Measurements from ENCODE around the gene CORO2A. TPM values are rescaled to one million over a fixed set of nuclear protein-coding genes. Genes with fewer than 3 reads are reported as not detected.
"Not testable (repeated sequence)": the region's sequence is repeated elsewhere in the genome, so short reads cannot be mapped to it uniquely, and the experiment has no call there.

The CORO2A gene
- total RNA-seq, 1 donor from 2014 or later, result 1.4 TPM

DNA sequence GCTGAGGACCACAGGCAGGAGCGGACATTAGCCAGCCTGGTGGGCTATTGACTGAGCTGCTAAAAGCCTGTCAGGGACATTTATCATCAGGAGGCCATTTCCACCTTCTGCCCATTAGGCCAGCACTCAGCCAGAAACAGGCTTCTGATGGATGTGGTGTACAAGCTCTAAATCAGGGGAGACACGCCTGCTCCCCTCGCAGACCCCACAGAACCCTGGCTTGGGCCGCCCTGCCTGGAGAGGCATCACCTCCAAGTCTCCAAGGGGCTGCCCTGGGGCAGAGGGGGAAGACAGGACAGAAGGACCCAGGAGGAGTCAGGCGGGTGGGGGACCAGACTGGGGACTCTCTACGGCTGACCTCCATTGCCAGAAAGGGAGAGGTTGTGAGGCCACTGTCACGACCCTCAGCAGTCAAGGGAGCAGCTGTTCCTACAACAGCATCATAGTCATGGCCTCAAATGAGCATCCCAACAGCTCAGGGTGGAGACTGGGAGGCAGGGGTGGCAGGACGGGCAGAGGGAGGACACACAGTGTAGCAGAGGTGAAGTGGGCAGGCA lies 49.4 kb downstream of the CORO2A start:
- no peaks in the 10 kb centered on the region for H3K36me3 Mint-ChIP-seq (ENCODE audit: low read depth)
- H3K4me1 Mint-ChIP-seq, result no peaks in the 10 kb centered on the region
- no peaks in the 10 kb centered on the region for H3K9me3 Mint-ChIP-seq
- H3K4me3 Mint-ChIP-seq, result no peak overlapping the region
- intact Hi-C loops (cut with micrococcal nuclease), result no loop called here
- no peak overlapping the region for H3K27ac Mint-ChIP-seq
- no peaks in the 10 kb centered on the region for H3K27me3 Mint-ChIP-seq
- no peak for DNase-seq

DNA sequence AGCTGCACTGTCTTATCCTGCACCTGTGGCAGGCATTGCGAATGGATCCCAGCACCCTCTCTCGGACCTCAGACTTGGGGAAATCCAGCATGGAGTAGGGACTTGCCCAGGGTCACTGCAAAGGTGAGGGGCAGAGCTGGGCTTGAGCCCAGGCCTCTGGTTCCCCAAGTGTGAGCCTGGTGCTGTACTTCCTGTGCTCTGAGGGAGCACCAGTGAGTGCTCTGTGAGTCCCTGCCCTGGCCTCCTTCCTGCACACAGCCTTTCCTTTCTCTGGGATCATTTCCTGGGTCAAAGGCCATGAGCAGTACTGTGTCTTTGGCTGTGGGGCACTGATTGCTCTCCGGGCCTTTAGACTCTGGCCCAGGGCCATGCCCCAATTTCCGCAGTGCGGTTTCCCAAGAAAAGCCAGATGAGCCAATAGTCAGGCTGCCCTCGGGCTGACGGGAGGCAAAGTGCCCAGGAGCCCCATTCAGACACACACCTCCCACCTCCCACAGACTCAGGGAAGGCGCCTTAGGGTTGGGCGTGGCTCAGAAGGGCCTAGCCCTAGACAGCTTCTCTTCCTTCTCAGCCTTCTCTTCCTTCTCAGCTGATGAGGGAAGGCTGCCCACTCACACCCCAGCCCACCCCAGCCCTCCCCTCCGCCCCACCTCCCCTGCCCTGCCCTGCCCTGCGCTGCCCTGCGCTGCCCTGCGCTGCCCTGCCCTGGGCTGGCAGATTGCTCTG lies 50.1 kb downstream of the CORO2A start:
- no peaks in the 10 kb centered on the region for H3K9me3 Mint-ChIP-seq
- no peaks in the 10 kb centered on the region for H3K4me1 Mint-ChIP-seq
- no peaks in the 10 kb centered on the region for H3K27me3 Mint-ChIP-seq
- no peak overlapping the region for H3K4me3 Mint-ChIP-seq
- no peaks in the 10 kb centered on the region for H3K36me3 Mint-ChIP-seq (ENCODE audit: low read depth)
- no peak overlapping the region for H3K27ac Mint-ChIP-seq
- intact Hi-C loops (cut with micrococcal nuclease), result no loop called here
- no peak for DNase-seq

DNA sequence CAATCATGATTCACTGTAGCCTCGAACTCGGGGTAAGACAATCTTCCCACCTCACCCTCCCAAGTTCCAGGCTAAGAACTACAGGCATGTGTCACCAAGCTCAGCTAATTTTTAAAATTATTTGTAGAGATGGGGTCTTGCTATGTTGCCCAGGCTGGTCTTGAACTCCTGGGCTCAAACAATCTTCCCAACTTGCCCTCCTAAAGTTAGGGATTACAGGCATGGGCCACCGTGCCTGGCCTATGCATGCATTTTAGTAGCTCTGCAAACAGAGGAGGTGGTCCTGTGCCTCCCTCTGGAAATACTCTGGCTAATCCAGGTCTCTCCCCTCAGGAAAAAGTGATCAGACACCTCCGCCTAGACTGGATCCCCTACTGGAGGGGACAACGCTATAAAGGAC lies 51.9 kb downstream of the CORO2A start:
- no peak for DNase-seq
- Mint-ChIP-seq H3K36me3 (ENCODE audit: low read depth) (no peaks in the 10 kb centered on the region), H3K4me3 (no peak overlapping the region), H3K27me3 (no peaks in the 10 kb centered on the region), H3K27ac (no peak overlapping the region), H3K9me3 (no peaks in the 10 kb centered on the region), H3K4me1 (no peaks in the 10 kb centered on the region)
- intact Hi-C loops (cut with micrococcal nuclease), result no loop called here

DNA sequence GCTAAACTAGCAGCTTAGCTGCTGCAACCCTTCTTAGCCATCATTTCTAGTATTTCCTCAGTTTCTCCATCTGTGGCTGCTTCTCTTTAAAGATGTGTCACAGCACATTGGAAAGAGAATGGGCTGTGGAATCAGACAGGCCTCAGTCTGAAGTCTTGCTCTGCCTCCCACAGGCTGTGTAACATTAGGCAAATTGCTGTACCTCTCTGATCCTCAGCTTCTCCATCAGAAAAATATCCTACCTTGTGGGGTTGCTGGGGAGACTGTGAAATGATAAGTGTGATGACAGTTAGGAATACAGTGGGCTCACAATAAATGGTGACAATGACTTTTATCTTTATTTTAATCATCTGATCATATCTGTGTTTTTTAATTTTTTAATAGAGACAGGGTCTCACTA lies 55.9 kb downstream of the CORO2A start:
- no peak overlapping the region for H3K27ac Mint-ChIP-seq
- H3K27me3 Mint-ChIP-seq, result no peaks in the 10 kb centered on the region
- H3K36me3 Mint-ChIP-seq (ENCODE audit: low read depth), result no peaks in the 10 kb centered on the region
- no peaks in the 10 kb centered on the region for H3K9me3 Mint-ChIP-seq
- intact Hi-C loops (cut with micrococcal nuclease), result no loop called here
- no peak overlapping the region for H3K4me3 Mint-ChIP-seq
- H3K4me1 Mint-ChIP-seq, result peaks cover 4% of the 10 kb centered on the region
- DNase-seq, result no peak

DNA sequence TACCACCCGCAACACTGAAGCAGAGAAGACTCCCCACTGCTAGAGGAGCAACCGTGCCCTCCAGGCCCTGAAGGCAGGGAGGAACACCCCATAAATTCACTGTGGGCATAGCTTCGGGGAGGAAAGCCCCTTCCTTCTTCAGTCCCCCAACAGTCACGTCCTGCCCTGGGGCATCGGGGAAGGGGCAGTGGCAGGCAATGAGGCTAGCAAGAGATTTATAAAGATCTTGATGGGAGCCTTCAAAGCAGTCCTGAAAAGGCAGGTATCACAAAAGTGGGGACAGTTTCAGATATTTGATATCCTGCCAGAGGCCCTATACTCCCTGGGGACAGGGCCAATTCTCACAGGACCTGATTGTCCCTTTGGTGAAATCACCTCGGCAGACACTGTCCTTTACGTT lies 56.5 kb downstream of the CORO2A start:
- no peaks in the 10 kb centered on the region for H3K36me3 Mint-ChIP-seq (ENCODE audit: low read depth)
- H3K27me3 Mint-ChIP-seq, result no peaks in the 10 kb centered on the region
- peaks cover 4% of the 10 kb centered on the region for H3K4me1 Mint-ChIP-seq
- no peak for DNase-seq
- H3K27ac Mint-ChIP-seq, result no peak overlapping the region
- no peak overlapping the region for H3K4me3 Mint-ChIP-seq
- H3K9me3 Mint-ChIP-seq, result no peaks in the 10 kb centered on the region
- intact Hi-C loops (cut with micrococcal nuclease), result no loop called here

DNA sequence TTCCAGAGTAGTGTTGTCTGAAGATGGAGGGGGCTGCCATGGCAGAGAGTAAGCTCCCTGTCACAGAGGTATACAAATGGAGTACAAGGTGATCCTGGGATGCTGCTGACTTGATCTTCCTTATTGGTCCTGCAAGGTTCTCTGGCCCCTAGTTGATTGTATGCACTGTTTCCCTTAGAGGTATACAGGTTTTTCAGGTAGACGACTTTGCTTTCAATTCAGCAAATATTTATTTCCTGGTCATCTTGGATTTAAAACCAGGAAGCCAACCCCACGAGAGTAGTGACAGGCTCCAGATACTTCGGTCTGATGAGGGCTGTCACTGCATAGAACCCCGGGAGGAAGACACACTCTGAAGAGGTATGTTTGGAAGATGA lies 56.9 kb downstream of the CORO2A start:
- H3K4me3 Mint-ChIP-seq, result no peak overlapping the region
- no peaks in the 10 kb centered on the region for H3K27me3 Mint-ChIP-seq
- H3K36me3 Mint-ChIP-seq (ENCODE audit: low read depth), result no peaks in the 10 kb centered on the region
- H3K4me1 Mint-ChIP-seq, result peaks cover 4% of the 10 kb centered on the region
- H3K27ac Mint-ChIP-seq, result no peak overlapping the region
- H3K9me3 Mint-ChIP-seq, result no peaks in the 10 kb centered on the region
- intact Hi-C loops (cut with micrococcal nuclease), result no loop called here
- DNase-seq, result no peak

DNA sequence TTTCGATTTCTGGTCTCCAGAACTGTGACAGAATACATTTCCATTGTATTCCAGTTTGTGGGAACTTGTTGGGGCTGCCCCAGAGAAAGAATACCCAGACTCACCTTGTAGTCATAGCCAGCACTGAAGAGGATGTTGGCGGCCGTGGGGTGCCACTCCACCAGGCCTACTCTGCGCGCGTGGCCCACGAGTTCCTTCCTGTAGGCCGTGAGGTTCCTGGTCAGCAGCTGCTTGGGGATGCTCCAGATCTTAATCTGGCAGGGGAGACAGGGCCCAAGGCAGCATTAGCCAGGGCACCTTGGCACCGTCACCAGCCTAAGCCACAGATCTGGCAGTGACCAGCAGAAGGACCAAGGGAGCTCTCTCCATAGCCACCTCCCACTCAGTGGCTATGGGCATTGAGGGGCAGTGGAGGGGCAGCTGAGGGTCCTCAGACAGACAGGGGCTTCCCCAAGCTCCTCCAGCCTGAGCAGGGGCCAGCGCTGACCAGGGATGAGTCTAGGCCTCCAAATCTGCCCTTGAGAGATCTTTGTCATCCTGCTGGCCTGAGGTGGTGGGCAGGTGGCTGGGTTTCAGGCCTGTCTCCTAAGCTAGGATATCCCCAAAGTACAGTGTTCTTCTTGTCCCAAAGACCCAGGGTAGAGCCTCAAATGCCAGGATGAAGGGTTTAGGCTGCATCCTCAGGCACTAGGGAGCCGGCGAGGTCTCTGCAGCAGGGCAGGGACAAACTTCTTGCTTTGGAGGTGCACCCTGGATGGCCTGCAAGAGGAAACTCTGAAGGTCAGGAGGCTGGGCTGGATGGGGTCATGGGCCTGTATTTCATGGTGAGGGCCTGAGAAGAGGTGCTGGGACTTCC lies 57.5 kb downstream of the CORO2A start:
- no peaks in the 10 kb centered on the region for H3K27me3 Mint-ChIP-seq
- DNase-seq, result no peak
- no peaks in the 10 kb centered on the region for H3K36me3 Mint-ChIP-seq (ENCODE audit: low read depth)
- peaks cover 4% of the 10 kb centered on the region for H3K4me1 Mint-ChIP-seq
- no peak overlapping the region for H3K4me3 Mint-ChIP-seq
- peak overlapping the region; percentile 20 for H3K27ac Mint-ChIP-seq
- H3K9me3 Mint-ChIP-seq, result no peaks in the 10 kb centered on the region
- intact Hi-C loops (cut with micrococcal nuclease), result no loop called here

DNA sequence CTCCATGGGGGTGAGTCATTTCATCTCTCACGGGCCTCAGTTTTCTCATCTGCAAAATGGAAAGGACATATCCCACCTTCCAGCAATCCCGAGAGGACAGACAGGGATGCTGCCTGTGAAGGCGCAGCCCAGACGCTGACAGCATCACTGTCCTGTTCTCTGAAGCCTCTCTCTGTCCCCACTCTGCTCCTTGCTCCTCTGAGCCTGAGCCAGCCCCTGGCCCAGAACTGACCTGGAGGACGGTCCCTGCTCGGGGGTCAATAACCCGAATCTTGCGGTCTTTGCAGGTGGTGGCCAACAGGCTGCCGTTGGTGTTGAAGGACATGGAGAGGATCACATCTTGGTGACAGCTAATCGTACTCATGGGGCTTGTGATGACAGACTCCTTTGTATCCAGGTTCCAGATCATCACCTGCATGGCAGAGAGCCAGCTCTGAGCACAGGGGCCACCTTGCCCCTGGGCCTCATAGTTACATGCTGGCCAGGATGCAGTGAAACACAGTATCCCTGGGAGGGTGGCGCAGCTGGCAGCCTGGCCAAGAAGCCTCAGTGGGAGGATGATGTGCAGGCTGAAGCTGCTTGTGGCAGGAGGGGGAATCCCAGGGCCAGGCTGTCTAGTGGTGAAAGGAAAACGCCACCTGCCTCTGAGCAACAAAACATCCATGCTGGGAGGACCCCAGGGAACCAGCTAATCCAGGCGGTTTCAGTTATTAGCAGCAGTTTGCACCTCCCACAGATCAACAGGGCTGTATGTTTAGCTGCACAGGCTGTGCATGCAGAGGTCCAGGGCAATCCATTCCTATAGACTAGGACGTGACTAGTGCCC lies 59.4 kb downstream of the CORO2A start:
- intact Hi-C loops (cut with micrococcal nuclease), result no loop called here

DNA sequence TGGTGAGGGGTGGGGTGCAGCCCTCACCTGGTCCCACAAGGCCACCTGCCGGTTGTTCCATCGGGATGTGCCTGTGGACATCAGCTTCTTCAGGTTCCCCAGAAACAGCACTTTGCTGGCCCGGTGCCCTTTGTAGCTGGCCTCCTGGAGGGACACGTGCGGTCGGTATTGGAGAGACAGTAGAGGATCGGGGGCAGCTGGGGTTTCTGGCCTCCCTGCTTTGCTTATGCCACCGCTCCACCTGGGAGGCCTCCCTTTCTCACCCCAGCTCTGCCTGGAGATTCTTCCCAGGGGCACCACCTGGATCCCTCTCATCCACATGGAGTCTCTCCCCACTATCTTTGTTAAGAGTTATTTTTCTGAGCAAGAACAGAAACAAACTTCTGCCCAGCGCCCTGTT lies 60.3 kb downstream of the CORO2A start:
- no peaks in the 10 kb centered on the region for H3K9me3 Mint-ChIP-seq
- H3K27me3 Mint-ChIP-seq, result no peaks in the 10 kb centered on the region
- intact Hi-C loops (cut with micrococcal nuclease), result no loop called here
- DNase-seq, result no peak
- no peak overlapping the region for H3K4me3 Mint-ChIP-seq
- H3K27ac Mint-ChIP-seq, result no peak overlapping the region
- H3K36me3 Mint-ChIP-seq (ENCODE audit: low read depth), result no peaks in the 10 kb centered on the region
- peaks cover 10% of the 10 kb centered on the region for H3K4me1 Mint-ChIP-seq

More for the DNA sequence above, 59.4 kb downstream of the CORO2A start:
- H3K27ac Mint-ChIP-seq, result no peak overlapping the region
- H3K27me3 Mint-ChIP-seq, result no peaks in the 10 kb centered on the region
- peaks cover 10% of the 10 kb centered on the region for H3K4me1 Mint-ChIP-seq
- H3K4me3 Mint-ChIP-seq, result no peak overlapping the region
- H3K9me3 Mint-ChIP-seq, result no peaks in the 10 kb centered on the region
- DNase-seq, result no peak
- no peaks in the 10 kb centered on the region for H3K36me3 Mint-ChIP-seq (ENCODE audit: low read depth)

DNA sequence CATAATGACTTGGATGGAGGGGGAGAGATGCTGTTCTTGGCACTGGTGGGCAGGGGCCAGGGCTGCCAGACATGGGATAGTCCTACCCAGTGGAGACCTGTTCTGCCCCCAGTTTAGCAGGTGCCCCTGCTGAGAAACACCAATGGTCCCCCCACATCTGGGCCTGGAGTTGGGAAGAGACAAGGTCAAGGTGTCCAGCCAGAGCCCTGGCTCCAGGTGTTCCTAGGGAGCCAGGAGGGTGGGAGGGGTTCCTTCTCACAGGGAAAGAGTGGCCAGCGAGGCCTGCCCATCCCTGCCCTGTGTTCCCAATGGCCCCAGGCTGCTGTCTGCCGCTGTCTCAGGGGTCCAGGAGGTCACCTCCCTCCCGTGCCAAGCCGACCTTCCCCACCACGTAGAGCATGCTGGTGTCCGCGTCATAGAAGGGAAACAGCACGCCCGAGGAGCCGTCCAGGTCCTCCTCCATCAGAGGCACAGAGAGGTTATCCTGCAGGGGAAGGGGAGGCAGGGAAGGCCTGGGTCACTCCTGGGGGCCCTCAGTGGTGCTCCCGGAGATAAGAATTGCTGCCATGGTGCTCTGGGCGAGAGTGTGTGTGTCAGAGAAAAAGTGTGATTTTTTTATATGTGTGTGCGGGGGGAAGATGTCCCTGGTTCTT lies 61.7 kb downstream of the CORO2A start:
- no peaks in the 10 kb centered on the region for H3K9me3 Mint-ChIP-seq

DNA sequence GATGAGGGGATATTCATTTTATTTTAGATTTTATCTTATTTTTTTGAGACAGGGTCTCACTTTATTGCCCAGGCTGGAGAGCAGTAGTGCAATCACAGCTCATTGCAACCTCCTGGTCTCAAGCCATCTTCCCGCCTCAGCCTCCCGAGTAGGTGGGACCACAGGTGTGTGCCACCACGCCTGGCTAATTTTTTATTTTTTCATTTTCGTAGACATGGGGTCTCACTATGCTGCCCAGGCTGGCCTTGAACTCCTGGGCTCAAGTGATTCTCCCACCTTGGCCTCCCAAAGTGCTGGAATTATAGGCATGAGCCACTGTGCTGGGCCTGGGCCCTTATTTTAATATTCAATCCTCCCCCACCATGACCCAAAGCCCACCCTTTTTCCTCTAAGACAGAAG lies 62.4 kb downstream of the CORO2A start:
- H3K9me3 Mint-ChIP-seq; H3K27me3 Mint-ChIP-seq; intact Hi-C loops (cut with micrococcal nuclease); H3K36me3 Mint-ChIP-seq (ENCODE audit: low read depth); DNase-seq; H3K4me1 Mint-ChIP-seq; H3K4me3 Mint-ChIP-seq; H3K27ac Mint-ChIP-seq: not testable (repeated sequence)

More for the DNA sequence above, 61.7 kb downstream of the CORO2A start:
- Mint-ChIP-seq H3K4me3 (no peak overlapping the region), H3K27me3 (no peaks in the 10 kb centered on the region), H3K36me3 (ENCODE audit: low read depth) (peaks cover 3% of the 10 kb centered on the region), H3K4me1 (peaks cover 10% of the 10 kb centered on the region), H3K27ac (no peak overlapping the region)
- intact Hi-C loops (cut with micrococcal nuclease), result no loop called here
- DNase-seq, result no peak

DNA sequence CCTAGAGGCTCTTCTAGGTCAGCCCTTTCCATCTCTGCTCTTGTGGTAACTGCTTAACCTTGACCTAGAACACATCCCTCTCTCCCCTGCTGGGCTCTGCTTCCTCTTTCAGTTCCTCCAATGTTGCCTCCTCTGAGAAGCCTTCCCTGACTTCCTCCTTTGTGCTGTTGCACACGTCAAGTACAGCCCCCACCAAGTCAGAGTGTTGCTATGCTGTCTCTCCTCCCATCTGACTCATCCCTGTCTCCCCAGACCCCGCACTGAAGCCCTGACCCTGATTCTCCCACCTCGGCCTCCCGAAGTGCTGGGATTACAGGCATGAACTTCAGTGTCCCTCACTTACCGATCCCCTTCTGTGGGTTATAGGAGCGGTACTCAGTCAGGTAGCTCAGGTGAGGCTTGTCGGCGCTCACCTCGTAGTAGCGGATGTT lies 63.0 kb downstream of the CORO2A start:
- no peak for DNase-seq
- intact Hi-C loops (cut with micrococcal nuclease), result no loop called here
- Mint-ChIP-seq H3K27ac (peak overlapping the region; percentile 10), H3K27me3 (no peaks in the 10 kb centered on the region), H3K9me3 (no peaks in the 10 kb centered on the region), H3K4me3 (no peak overlapping the region), H3K4me1 (peaks cover 10% of the 10 kb centered on the region), H3K36me3 (ENCODE audit: low read depth) (peaks cover 3% of the 10 kb centered on the region)

DNA sequence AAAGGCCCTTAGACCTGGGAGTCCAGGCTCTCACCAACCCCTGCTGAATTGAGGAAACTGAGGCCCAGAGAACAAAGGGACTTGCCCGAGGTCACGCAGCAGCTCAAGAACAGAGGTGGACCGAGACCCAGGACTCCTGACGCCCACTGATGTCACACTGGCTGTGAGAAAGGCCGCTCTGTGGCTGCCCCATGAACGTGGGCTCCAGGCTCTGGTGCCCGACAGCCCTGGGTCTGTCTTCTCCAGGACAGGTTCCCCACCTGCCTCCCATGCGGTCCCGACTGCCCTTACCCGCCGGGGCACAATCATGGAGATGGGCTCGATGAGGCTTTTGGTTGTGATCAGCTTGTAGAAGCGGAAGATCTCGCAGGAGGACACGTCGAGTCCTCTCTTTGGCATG lies 64.1 kb downstream of the CORO2A start:
- DNase-seq, result no peak
- Mint-ChIP-seq H3K36me3 (ENCODE audit: low read depth) (peaks cover 3% of the 10 kb centered on the region), H3K9me3 (no peaks in the 10 kb centered on the region), H3K27ac (no peak overlapping the region), H3K4me3 (no peak overlapping the region), H3K4me1 (peaks cover 9% of the 10 kb centered on the region), H3K27me3 (no peaks in the 10 kb centered on the region)
- intact Hi-C loops (cut with micrococcal nuclease), result no loop called here

Data from activated CD4-positive, alpha-beta T cell treated with anti-CD3 and anti-CD28 coated beads, Interleukin-2, amount 10 ng/mL, durations not matched to agents 24 days and 14 days (primary cell).